ENCODE data around the gene FBXL4.

DNA sequence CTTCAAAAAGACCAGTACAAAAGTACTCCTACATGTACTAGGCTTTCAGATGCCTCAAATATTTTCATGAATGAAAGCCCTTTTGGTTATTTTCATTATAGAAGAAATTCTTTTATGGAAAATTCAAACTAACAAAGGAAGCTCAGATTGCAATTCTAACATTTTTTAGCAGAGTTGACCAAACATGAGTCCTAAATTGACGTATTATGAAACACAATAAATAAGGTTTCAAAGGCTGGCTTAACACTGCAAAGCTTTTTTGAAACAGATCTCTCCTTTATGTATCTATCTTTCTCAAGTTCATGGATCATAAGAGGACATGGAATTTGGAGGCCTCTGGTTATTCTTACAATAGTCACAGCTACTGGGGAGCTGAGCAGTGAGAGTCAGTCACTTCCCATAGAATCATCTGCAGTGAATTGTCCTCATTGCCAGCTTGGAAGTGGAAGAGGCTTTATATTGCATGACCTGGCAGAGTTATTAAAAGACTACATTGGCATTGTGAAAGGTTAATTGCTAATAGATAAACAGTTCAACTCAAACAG is 38.4 kb upstream of the FBXL4 start:
- TF ChIP-seq, protein P1, sequence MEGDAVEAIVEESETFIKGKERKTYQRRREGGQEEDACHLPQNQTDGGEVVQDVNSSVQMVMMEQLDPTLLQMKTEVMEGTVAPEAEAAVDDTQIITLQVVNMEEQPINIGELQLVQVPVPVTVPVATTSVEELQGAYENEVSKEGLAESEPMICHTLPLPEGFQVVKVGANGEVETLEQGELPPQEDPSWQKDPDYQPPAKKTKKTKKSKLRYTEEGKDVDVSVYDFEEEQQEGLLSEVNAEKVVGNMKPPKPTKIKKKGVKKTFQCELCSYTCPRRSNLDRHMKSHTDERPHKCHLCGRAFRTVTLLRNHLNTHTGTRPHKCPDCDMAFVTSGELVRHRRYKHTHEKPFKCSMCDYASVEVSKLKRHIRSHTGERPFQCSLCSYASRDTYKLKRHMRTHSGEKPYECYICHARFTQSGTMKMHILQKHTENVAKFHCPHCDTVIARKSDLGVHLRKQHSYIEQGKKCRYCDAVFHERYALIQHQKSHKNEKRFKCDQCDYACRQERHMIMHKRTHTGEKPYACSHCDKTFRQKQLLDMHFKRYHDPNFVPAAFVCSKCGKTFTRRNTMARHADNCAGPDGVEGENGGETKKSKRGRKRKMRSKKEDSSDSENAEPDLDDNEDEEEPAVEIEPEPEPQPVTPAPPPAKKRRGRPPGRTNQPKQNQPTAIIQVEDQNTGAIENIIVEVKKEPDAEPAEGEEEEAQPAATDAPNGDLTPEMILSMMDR (IDR thresholded peaks at IDR 0.05; ENCODE audit: borderline replicate concordance, extremely low read depth, low read length, poor library complexity, severe bottlenecking) = no peak
- TF ChIP-seq EZH2 (IDR thresholded peaks at IDR 0.05; ENCODE audit: borderline replicate concordance, low read depth, low read length, severe bottlenecking) = no peak

Data from DND-41 (cell line).